ENCODE data around the gene GATAD2A.

GATAD2A gene

DNA sequence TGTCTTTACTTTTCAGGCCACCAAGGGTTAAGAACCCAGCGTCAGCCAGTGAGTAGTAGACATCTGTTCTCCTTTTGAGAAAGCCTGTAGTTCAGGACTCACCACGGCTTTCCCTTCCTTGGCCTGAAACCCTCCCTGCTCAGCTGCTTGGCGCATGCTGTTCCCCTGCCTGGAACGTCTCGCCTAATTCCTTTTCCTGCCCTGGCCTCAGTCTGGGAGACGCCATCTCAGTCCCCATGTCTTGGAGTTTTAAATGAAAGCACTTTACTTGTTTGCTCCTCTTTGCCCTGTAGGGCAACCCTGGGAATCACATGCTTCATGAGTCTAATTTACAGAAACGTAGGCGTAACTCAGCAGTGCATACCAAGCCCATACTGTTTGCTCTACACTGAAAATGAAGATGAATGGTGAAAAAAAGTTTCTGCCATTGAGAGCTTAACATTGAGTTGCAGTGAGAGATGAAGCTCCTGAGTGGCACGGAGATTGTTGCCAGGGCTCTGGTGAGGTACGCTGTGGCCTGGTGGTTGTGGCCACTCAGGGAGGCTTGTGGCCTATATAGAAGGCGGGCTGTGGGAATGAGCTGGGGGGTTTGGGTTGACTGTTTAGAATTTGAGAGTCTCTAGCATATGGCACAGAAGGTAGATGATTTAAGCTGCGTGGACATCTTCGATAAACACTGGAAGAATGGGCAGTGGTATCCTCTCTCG, 52.8 kb downstream of the GATAD2A start:
- DNase-seq, result no peak
- peak overlapping the region; percentile 80 for H3K27ac ChIP-seq (ENCODE audit: insufficient read depth, low read length, poor library complexity, severe bottlenecking)
- H3K9me3 ChIP-seq (ENCODE audit: control insufficient read depth, low read length), result no peaks in the 10 kb centered on the region
- H3K4me3 ChIP-seq (ENCODE audit: insufficient read depth, low read depth, low read length, poor library complexity, severe bottlenecking), result no peak overlapping the region
- H3K4me1 ChIP-seq (ENCODE audit: control insufficient read depth, insufficient read depth, low read length, poor library complexity, severe bottlenecking), result peaks cover 66% of the 10 kb centered on the region
- H3K27me3 ChIP-seq (replicated peaks; ENCODE audit: control insufficient read depth, insufficient read depth, low read length, poor library complexity, severe bottlenecking), result no peaks in the 10 kb centered on the region
- no peaks in the 10 kb centered on the region for H3K36me3 ChIP-seq (ENCODE audit: control insufficient read depth, insufficient read depth, low read length)

DNA sequence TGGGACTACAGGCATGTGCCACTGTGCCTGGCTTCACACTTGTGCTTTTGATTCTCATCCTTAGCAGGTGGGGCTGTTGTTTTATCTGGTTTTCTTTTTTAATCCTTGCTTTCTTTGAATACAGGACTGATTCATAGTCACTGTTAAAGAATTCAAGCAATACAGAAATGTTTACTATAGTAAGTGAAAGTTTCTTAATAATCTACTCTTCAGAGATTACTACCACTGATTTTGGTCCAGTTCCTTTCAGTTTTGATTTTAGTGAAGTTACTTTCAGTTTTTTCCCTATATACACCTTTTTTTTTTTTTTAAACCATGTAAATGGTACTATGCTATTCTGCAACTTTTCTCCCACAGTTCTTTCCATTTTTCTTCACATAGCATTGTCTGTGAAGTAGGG, 53.6 kb downstream of the GATAD2A start:
- Histone ChIP-seq H3K27me3 (replicated peaks; ENCODE audit: control insufficient read depth, insufficient read depth, low read length, poor library complexity, severe bottlenecking) (no peaks in the 10 kb centered on the region), H3K36me3 (ENCODE audit: control insufficient read depth, insufficient read depth, low read length) (no peaks in the 10 kb centered on the region), H3K27ac (ENCODE audit: insufficient read depth, low read length, poor library complexity, severe bottlenecking) (peak overlapping the region; percentile 80), H3K9me3 (ENCODE audit: control insufficient read depth, low read length) (no peaks in the 10 kb centered on the region), H3K4me1 (ENCODE audit: control insufficient read depth, insufficient read depth, low read length, poor library complexity, severe bottlenecking) (peaks cover 74% of the 10 kb centered on the region), H3K4me3 (ENCODE audit: insufficient read depth, low read depth, low read length, poor library complexity, severe bottlenecking) (peak overlapping the region; percentile 28)
- DNase-seq, result no peak

DNA sequence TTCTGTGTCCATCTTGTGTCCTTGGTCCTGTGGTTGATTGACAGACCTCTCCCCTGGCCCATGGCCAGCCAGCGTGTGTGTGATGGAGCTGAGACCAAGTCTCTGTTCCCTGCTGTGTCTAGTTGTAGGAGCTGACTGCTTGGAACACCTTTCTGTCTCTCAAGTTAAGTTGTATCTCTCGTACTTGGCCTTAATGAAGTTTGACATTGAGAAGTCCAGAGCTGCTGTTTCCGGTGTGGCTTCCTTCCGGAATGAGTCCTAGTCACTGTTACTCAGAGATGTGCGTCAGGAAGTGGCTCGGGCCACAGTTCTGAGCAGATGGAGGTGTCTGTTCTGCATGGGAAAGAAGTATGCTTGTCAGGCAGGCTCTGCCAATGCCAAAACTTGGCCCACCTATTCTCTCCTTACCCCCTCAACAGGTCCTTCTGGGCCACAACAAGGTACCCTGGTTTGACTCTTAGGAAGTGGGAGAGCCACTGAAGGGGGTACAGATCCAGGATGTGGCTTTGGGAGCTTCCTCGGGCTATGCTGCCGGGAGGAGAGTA, 54.3 kb downstream of the GATAD2A start:
- peak overlapping the region; percentile 28 for H3K4me3 ChIP-seq (ENCODE audit: insufficient read depth, low read depth, low read length, poor library complexity, severe bottlenecking)
- DNase-seq, result peak; percentile 61 to 68 (median 64)
- no peaks in the 10 kb centered on the region for H3K36me3 ChIP-seq (ENCODE audit: control insufficient read depth, insufficient read depth, low read length)
- H3K27me3 ChIP-seq (replicated peaks; ENCODE audit: control insufficient read depth, insufficient read depth, low read length, poor library complexity, severe bottlenecking), result no peaks in the 10 kb centered on the region
- H3K9me3 ChIP-seq (ENCODE audit: control insufficient read depth, low read length), result no peaks in the 10 kb centered on the region
- H3K27ac ChIP-seq (ENCODE audit: insufficient read depth, low read length, poor library complexity, severe bottlenecking), result peak overlapping the region; percentile 80
- H3K4me1 ChIP-seq (ENCODE audit: control insufficient read depth, insufficient read depth, low read length, poor library complexity, severe bottlenecking), result peaks cover 74% of the 10 kb centered on the region

DNA sequence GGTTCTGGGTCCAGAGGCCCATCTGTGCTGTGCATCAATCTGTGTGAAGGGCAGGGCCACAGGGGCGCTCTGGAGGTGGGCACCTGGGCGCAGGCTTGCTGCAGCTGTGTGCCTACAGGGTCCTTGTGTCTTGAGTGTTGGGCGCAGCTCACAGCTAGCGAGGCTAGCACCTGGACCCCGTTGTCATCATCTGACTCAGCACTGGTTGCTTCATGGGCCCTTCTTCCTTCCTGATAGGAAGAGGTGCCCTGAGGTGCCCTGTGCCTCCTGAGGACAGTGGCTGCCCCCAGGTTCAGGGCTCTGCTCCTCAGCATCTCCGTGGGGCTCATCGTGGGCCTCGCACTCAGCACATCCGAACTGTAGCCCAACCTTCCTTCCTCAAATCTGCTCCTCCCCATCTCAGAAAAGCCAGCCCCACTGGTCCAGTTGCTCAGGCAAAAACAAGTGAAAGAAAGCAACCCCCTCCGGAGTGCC, 54.8 kb downstream of the GATAD2A start:
- peaks cover 2% of the 10 kb centered on the region for H3K36me3 ChIP-seq (ENCODE audit: control insufficient read depth, insufficient read depth, low read length)
- H3K27me3 ChIP-seq (replicated peaks; ENCODE audit: control insufficient read depth, insufficient read depth, low read length, poor library complexity, severe bottlenecking), result no peaks in the 10 kb centered on the region
- peaks cover 74% of the 10 kb centered on the region for H3K4me1 ChIP-seq (ENCODE audit: control insufficient read depth, insufficient read depth, low read length, poor library complexity, severe bottlenecking)
- H3K9me3 ChIP-seq (ENCODE audit: control insufficient read depth, low read length), result no peaks in the 10 kb centered on the region
- peak in 2 of 3 donors; percentile 23 to 28 for DNase-seq
- H3K4me3 ChIP-seq (ENCODE audit: insufficient read depth, low read depth, low read length, poor library complexity, severe bottlenecking), result peak overlapping the region; percentile 28
- H3K27ac ChIP-seq (ENCODE audit: insufficient read depth, low read length, poor library complexity, severe bottlenecking), result peak overlapping the region; percentile 80

DNA sequence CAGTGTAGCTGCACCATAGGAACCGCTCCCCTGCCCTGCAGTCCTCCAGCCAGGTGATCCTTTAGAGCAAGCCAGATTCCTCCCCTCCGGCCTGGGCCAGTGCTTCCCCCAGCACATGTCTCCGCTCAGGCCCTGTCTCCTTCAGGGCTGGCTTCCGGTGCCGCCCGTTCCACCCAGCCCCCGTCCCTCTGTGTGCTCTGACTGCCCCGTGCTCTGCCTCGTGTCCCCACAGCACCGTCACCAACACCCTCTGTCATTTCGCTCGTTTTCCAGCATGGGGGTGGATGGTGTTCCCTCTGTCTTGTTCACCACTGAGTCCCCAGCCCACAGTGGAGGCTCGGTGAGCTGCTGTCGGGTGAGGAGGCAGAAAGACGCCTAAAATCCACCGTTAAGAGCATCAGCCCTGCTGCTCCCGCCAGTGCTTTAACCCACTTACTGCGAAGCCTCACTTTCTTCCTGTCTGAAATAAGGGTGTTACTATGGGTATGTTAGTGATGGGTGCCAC, 55.3 kb downstream of the GATAD2A start:
- H3K4me1 ChIP-seq (ENCODE audit: control insufficient read depth, insufficient read depth, low read length, poor library complexity, severe bottlenecking), result peaks cover 74% of the 10 kb centered on the region
- H3K4me3 ChIP-seq (ENCODE audit: insufficient read depth, low read depth, low read length, poor library complexity, severe bottlenecking), result peak overlapping the region; percentile 28
- DNase-seq, result peak; percentile 40 to 41 (median 40)
- no peaks in the 10 kb centered on the region for H3K9me3 ChIP-seq (ENCODE audit: control insufficient read depth, low read length)
- H3K27ac ChIP-seq (ENCODE audit: insufficient read depth, low read length, poor library complexity, severe bottlenecking), result peak overlapping the region; percentile 80
- H3K27me3 ChIP-seq (replicated peaks; ENCODE audit: control insufficient read depth, insufficient read depth, low read length, poor library complexity, severe bottlenecking), result no peaks in the 10 kb centered on the region
- H3K36me3 ChIP-seq (ENCODE audit: control insufficient read depth, insufficient read depth, low read length), result peaks cover 7% of the 10 kb centered on the region

DNA sequence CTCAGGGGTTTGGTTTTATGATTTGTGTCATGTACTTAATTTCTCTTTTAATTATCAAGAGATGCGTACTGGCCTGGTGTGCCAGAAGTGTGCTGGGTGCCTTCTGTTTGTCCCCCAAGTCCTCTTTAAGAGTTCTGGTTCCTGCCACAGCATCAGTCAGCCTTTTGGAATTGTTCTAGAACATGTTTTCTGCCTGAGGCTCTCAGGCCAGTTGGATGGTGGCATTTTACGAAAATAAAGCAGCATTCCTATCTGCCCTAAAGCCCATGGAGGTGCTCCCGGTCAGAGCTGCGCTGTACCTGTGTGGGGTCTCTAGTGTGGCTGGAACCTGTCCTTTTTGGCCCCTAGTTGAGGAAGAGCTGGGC, 55.8 kb downstream of the GATAD2A start:
- H3K36me3 ChIP-seq (ENCODE audit: control insufficient read depth, insufficient read depth, low read length), result peaks cover 12% of the 10 kb centered on the region
- H3K4me3 ChIP-seq (ENCODE audit: insufficient read depth, low read depth, low read length, poor library complexity, severe bottlenecking), result peak overlapping the region; percentile 28
- no peaks in the 10 kb centered on the region for H3K9me3 ChIP-seq (ENCODE audit: control insufficient read depth, low read length)
- peaks cover 74% of the 10 kb centered on the region for H3K4me1 ChIP-seq (ENCODE audit: control insufficient read depth, insufficient read depth, low read length, poor library complexity, severe bottlenecking)
- peak overlapping the region; percentile 80 for H3K27ac ChIP-seq (ENCODE audit: insufficient read depth, low read length, poor library complexity, severe bottlenecking)
- no peaks in the 10 kb centered on the region for H3K27me3 ChIP-seq (replicated peaks; ENCODE audit: control insufficient read depth, insufficient read depth, low read length, poor library complexity, severe bottlenecking)
- DNase-seq, result no peak

DNA sequence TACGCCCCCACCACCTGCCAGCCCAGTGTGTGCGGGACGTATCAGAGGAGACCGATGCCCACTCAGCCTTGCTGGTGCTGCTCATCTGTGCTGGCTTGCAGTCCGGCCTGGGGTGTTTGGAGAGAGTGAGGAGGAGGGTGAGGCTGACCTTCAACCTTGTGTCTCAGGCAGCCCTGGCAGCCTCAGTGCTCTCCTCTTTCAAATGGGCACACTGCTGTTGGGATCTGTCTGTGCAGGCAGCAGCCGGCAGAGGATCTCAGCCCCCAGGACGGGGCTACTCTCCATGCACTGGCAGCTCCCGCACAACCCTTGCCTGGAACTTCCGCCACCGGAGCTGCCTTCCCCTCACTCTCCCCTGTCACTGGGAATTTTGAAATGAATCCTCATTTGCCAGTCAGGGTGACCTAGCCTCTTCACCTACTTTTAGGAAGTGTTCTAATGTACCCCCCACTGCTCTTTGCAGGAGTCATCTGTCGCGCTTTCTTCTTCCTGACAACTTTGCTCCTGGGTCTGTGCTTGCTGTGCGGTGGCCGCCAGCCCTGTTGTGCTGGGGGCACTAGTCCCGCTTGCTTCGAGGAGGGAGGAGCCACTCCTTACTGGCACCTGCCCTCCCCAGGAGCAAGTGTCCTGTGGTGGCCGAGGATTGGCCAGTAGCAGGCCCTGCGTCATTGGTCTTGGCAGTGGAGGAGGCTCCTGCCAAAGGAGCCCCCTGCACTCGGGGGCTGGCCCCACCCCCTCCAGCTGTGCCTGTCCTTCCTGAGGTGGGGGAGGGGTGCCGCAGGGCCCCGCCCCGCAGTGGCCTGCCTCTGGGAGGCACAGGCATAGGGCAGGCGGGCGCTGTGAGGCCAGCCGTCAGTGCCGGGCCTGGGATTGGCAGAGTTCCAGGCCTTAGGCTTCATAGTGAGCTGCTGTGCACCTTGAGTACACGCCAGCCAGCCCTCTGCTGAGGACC, 56.5 kb downstream of the GATAD2A start:
- Histone ChIP-seq H3K4me1 (ENCODE audit: control insufficient read depth, insufficient read depth, low read length, poor library complexity, severe bottlenecking) (peaks cover 70% of the 10 kb centered on the region), H3K27ac (ENCODE audit: insufficient read depth, low read length, poor library complexity, severe bottlenecking) (peak overlapping the region; percentile 80), H3K27me3 (replicated peaks; ENCODE audit: control insufficient read depth, insufficient read depth, low read length, poor library complexity, severe bottlenecking) (no peaks in the 10 kb centered on the region), H3K36me3 (ENCODE audit: control insufficient read depth, insufficient read depth, low read length) (peaks cover 18% of the 10 kb centered on the region), H3K4me3 (ENCODE audit: insufficient read depth, low read depth, low read length, poor library complexity, severe bottlenecking) (peak overlapping the region; percentile 28), H3K9me3 (ENCODE audit: control insufficient read depth, low read length) (no peaks in the 10 kb centered on the region)
- DNase-seq, result no peak

DNA sequence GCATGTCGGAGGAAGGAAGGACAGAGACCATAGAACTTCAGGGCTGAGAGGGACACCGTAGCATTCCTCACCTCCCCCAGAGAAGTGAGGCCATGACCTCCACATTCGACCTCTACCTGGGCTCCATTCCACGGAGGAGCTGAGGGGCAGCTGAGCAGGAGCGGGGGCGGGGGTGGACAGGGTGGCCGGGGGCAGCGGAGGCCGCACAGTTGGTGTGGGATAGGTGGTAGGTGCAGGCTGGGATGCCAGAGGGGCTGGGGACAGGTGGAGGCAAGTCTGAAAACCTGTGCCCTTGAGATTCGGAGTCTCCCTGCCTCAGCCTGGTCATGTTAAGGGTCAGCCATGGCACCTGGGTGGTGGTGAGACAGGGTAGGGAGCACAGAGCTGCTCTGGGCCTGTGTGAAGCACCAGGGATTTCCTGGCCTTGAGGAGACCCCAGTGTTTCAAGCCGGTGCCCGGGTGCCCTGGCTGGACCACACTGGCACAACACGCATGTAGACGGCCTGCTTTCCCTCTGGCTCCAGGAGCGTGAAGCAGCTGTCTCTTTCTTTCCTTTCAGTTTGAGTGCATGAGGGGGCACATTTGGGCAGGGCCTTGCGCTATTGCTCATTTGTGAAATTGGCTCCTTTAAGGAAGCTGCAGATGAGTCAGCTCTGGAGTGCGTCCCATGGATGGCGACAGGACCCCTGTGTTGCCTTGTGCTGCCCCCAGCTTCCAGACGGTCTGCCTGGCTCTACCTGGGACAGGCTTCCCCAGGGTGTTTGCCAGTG, 58.1 kb downstream of the GATAD2A start:
- H3K9me3 ChIP-seq (ENCODE audit: control insufficient read depth, low read length), result peaks cover 14% of the 10 kb centered on the region
- H3K4me1 ChIP-seq (ENCODE audit: control insufficient read depth, insufficient read depth, low read length, poor library complexity, severe bottlenecking), result peaks cover 55% of the 10 kb centered on the region
- no peak overlapping the region for H3K4me3 ChIP-seq (ENCODE audit: insufficient read depth, low read depth, low read length, poor library complexity, severe bottlenecking)
- H3K27ac ChIP-seq (ENCODE audit: insufficient read depth, low read length, poor library complexity, severe bottlenecking), result no peak overlapping the region
- H3K27me3 ChIP-seq (replicated peaks; ENCODE audit: control insufficient read depth, insufficient read depth, low read length, poor library complexity, severe bottlenecking), result no peaks in the 10 kb centered on the region
- H3K36me3 ChIP-seq (ENCODE audit: control insufficient read depth, insufficient read depth, low read length), result peaks cover 30% of the 10 kb centered on the region
- no peak for DNase-seq

DNA sequence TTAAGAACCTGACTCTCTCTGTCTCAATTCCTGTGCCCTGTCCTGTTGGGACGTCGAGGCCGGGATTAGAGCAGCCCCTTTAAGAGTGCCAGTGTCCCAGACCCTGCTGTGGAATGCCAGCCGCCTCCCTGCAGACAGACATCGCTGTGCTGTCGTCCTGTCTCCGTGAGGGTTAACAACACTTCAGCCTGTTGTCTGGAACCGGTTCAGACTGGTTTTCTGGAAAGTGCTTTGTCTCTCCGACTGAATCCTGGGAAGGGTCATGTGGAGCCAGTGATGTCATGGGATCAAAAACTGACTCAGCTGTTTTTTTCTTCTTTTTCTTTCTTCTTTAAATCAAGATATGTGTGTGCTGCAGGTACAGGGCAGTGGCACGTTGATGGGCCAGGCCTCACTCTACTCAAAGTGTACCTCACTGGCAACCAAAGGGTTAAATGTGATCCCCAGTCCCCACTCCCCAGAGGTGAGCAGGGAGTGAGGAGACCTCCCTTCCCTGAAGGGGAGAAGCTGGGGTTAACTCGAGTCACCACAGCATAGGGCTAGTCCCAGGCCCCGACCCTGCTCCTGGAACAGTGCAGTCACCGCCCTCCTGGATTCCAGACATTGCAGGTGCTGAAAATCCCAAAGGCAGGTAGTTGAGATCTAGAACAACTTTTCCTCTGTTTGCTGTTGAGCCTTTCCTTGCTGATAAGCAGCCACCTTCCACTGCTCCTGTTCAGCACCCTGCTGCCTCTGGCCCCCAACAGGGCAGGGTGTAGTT, 59.0 kb downstream of the GATAD2A start:
- H3K27ac ChIP-seq (ENCODE audit: insufficient read depth, low read length, poor library complexity, severe bottlenecking), result no peak overlapping the region
- DNase-seq, result no peak
- peaks cover 16% of the 10 kb centered on the region for H3K9me3 ChIP-seq (ENCODE audit: control insufficient read depth, low read length)
- H3K4me1 ChIP-seq (ENCODE audit: control insufficient read depth, insufficient read depth, low read length, poor library complexity, severe bottlenecking), result peaks cover 46% of the 10 kb centered on the region
- no peaks in the 10 kb centered on the region for H3K27me3 ChIP-seq (replicated peaks; ENCODE audit: control insufficient read depth, insufficient read depth, low read length, poor library complexity, severe bottlenecking)
- no peak overlapping the region for H3K4me3 ChIP-seq (ENCODE audit: insufficient read depth, low read depth, low read length, poor library complexity, severe bottlenecking)
- H3K36me3 ChIP-seq (ENCODE audit: control insufficient read depth, insufficient read depth, low read length), result peaks cover 30% of the 10 kb centered on the region
